GM13976 (cell line): ENCODE results near the gene GP2.
A peak's percentile ranks its signal among the peaks of the same experiment; 100 is the strongest.

Source experiments
- DNase-seq: peaks from one replicate; pipeline ENCODE4 v3.0.0; 2012; ENCODE audit warnings: low spot score
- in situ Hi-C: fragments of 300-500 bp; cut with MboI; formaldehyde crosslinking; loops from one replicate; pipeline ENCODE4 v1.12.0; 2022; ENCODE audit warnings: low sequenced_read_pairs, mixed read lengths, inconsistent platforms; ENCODE audit not compliant: unreplicated experiment
- TF ChIP-seq, protein P1 (sequence below): IDR thresholded peaks from 2 replicates; pipeline ENCODE4 v1.5.1; 2012; ENCODE audit warnings: borderline replicate concordance, mild to moderate bottlenecking; ENCODE audit not compliant: insufficient read depth; ENCODE audit errors: extremely low read depth, missing control alignments, control extremely low read depth

GP2 gene

DNA sequence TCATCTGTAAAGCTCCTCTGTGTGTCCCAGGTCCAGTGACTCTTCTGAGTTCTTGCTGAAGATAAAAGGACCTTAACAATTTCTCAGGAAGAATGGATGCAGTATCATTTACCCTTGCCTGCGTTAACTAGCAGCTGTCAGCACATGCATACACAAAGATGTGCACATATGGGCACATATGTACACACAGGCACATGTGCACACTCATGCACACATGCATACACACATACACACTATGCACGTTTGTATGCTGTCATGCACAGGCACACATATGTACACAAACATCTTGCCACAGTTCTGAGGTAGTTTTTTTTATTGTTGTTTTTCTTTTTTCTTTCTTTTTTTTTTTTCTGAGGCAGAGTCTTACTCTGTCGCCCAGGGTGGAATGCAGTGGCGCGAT is 24.9 kb downstream of the GP2 start:
- TF ChIP-seq, protein P1, sequence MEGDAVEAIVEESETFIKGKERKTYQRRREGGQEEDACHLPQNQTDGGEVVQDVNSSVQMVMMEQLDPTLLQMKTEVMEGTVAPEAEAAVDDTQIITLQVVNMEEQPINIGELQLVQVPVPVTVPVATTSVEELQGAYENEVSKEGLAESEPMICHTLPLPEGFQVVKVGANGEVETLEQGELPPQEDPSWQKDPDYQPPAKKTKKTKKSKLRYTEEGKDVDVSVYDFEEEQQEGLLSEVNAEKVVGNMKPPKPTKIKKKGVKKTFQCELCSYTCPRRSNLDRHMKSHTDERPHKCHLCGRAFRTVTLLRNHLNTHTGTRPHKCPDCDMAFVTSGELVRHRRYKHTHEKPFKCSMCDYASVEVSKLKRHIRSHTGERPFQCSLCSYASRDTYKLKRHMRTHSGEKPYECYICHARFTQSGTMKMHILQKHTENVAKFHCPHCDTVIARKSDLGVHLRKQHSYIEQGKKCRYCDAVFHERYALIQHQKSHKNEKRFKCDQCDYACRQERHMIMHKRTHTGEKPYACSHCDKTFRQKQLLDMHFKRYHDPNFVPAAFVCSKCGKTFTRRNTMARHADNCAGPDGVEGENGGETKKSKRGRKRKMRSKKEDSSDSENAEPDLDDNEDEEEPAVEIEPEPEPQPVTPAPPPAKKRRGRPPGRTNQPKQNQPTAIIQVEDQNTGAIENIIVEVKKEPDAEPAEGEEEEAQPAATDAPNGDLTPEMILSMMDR, result no peak
- no peak for DNase-seq
- in situ Hi-C loops, result loop anchor here (10.0 kb wide), 1 partner anchor 398 kb away; no protein-coding TSS in a partner anchor

- DNase-seq, result no peak
- TF ChIP-seq, protein P1, result no peak
- in situ Hi-C loops, result loop anchor here (10.0 kb wide), 1 partner anchor 397 kb away; no protein-coding TSS in a partner anchor
Measured at GRCh38 chr16:20301840-20302239, 25.5 kb downstream of the GP2 start.

DNA sequence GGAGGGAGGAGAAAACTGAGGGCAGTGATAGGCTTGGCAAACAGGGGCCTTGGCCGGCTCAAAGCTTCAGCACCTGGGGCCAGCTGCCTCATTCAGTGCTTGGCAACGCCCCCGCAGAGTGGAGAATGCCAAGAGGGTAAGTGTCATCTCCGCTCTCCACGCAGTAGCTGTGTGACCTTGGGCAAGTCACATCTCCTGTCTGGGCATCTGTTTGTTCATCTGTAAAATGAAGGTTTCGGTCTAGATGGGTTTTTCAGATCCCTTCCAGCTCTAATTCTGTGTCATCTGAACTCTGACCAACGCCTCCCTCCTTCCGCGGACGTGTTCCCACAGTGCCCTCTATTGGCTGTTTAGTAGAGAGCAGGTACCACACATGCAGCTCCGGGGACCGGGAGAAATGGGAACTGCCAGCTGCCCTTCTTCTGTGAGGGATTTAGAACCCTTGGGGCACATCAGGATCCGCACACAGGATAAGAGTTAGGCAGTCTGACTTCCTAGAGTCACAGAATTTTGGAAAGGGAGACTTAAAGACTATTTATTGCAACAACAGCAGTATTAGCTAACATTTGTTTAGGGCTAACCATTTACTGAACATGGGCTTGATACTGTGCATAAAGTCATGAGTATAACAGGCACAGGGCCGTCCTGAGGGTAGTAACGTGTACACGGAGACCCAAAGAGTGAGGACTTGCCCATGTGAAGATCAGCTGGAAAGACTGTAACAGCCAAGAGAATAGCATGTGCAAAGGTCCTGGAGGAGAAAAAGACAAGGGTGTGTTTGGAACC is 26.8 kb downstream of the GP2 start:
- peak; percentile 67 for DNase-seq
- in situ Hi-C loops, result loop anchor here (10.0 kb wide), 1 partner anchor 396 kb away; no protein-coding TSS in a partner anchor
- TF ChIP-seq, protein P1, result peak; percentile 60

DNA sequence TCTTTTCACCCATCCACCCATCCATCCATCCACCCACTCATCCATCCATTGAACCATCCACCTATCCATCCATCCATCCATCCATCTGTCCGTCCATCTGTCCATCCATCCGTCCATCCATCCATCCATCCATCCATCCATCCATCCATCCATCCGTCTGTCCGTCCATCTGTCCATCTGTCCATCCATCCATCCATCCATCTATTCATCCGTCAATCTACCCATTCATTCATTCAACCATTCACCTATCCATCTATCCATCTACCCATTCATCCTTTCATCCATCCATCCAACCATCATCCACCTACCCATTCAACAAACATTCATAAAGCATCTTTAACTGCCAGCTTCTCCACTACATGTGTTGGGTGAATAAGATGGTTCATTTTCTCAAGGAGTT is 28.9 kb downstream of the GP2 start:
- in situ Hi-C loops, result no loop called here

GRCh38 chr16:20291208-20292206 is 35.8 kb downstream of the GP2 start:
- DNase-seq, result no peak
- TF ChIP-seq, protein P1, result no peak
- in situ Hi-C loops, result no loop called here

More for the DNA sequence above, 28.9 kb downstream of the GP2 start:
- TF ChIP-seq, protein P1, result no peak
- DNase-seq, result no peak

GRCh38 chr16:20289571-20289970 is 37.7 kb downstream of the GP2 start:
- TF ChIP-seq, protein P1, result no peak
- DNase-seq, result no peak
- in situ Hi-C loops, result no loop called here
